Measurements from ENCODE around the gene DCK.

DCK gene

GRCh38 chr4:70956549-70957210 is 36.8 kb upstream of the DCK start:
- Histone ChIP-seq H3K79me2 (ENCODE audit: low read length) (no peaks in the 10 kb centered on the region), H3K9me3 (replicated peaks; ENCODE audit: insufficient read depth, low read length) (no peaks in the 10 kb centered on the region), H4K20me1 (ENCODE audit: insufficient read depth, low read length) (no peaks in the 10 kb centered on the region), H3K27ac (ENCODE audit: low read length) (no peak overlapping the region), H3K9me2 (replicated peaks; ENCODE audit: insufficient read depth, low read length) (no peaks in the 10 kb centered on the region), H3K4me2 (ENCODE audit: low read depth, low read length) (no peak overlapping the region), H3K36me3 (replicated peaks; ENCODE audit: insufficient read depth, low read length) (no peaks in the 10 kb centered on the region), H3K4me1 (ENCODE audit: low read length) (no peaks in the 10 kb centered on the region), H3F3A (ENCODE audit: insufficient read depth, low read length) (no peaks in the 10 kb centered on the region), H3K4me3 (ENCODE audit: low read length) (no peak overlapping the region), H2AFZ (ENCODE audit: low read length) (no peak overlapping the region), H3K27me3 (replicated peaks; ENCODE audit: insufficient read depth, low read length) (no peaks in the 10 kb centered on the region), H3K9ac (ENCODE audit: low read length) (no peak overlapping the region)
- DNase-seq = no peak
- no peak for TF ChIP-seq EZH2 (optimal IDR thresholded peaks at IDR 0.05; ENCODE audit: low read depth, low read length)
- TF ChIP-seq EZH2phosphoT487 (IDR thresholded peaks at IDR 0.05; ENCODE audit: low read length) = no peak
- TF ChIP-seq, protein P1, sequence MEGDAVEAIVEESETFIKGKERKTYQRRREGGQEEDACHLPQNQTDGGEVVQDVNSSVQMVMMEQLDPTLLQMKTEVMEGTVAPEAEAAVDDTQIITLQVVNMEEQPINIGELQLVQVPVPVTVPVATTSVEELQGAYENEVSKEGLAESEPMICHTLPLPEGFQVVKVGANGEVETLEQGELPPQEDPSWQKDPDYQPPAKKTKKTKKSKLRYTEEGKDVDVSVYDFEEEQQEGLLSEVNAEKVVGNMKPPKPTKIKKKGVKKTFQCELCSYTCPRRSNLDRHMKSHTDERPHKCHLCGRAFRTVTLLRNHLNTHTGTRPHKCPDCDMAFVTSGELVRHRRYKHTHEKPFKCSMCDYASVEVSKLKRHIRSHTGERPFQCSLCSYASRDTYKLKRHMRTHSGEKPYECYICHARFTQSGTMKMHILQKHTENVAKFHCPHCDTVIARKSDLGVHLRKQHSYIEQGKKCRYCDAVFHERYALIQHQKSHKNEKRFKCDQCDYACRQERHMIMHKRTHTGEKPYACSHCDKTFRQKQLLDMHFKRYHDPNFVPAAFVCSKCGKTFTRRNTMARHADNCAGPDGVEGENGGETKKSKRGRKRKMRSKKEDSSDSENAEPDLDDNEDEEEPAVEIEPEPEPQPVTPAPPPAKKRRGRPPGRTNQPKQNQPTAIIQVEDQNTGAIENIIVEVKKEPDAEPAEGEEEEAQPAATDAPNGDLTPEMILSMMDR (IDR thresholded peaks at IDR 0.05; ENCODE audit: low read length) = no peak

DNA sequence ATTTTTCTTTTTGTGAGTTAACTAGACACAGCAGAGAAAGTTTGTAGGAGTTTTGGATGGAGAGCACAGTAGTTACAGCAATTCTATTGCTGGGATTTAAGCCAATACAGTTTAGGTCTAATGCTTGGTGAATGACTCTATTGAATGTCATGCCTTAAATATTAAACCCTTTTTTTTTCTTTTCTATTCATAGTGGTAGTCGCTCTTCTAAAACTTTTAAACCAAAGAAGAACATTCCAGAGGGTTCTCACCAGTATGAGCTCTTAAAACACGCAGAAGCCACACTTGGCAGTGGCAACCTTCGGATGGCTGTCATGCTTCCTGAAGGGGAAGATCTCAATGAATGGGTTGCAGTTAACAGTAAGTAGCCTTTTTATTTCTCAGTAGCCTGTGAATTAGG is 34.8 kb upstream of the DCK start:
- Histone ChIP-seq H2AFZ (ENCODE audit: low read length) (no peak overlapping the region), H4K20me1 (ENCODE audit: insufficient read depth, low read length) (no peaks in the 10 kb centered on the region), H3K9ac (ENCODE audit: low read length) (no peak overlapping the region), H3K36me3 (replicated peaks; ENCODE audit: insufficient read depth, low read length) (no peaks in the 10 kb centered on the region), H3K9me3 (replicated peaks; ENCODE audit: insufficient read depth, low read length) (no peaks in the 10 kb centered on the region), H3K4me2 (ENCODE audit: low read depth, low read length) (no peak overlapping the region), H3K9me2 (replicated peaks; ENCODE audit: insufficient read depth, low read length) (no peaks in the 10 kb centered on the region), H3K4me1 (ENCODE audit: low read length) (no peaks in the 10 kb centered on the region), H3F3A (ENCODE audit: insufficient read depth, low read length) (no peaks in the 10 kb centered on the region), H3K4me3 (ENCODE audit: low read length) (no peak overlapping the region), H3K79me2 (ENCODE audit: low read length) (no peaks in the 10 kb centered on the region), H3K27ac (ENCODE audit: low read length) (no peak overlapping the region), H3K27me3 (replicated peaks; ENCODE audit: insufficient read depth, low read length) (no peaks in the 10 kb centered on the region)
- TF ChIP-seq, protein P1 (IDR thresholded peaks at IDR 0.05; ENCODE audit: low read length) = no peak
- no peak for TF ChIP-seq EZH2 (optimal IDR thresholded peaks at IDR 0.05; ENCODE audit: low read depth, low read length)
- no peak for TF ChIP-seq EZH2phosphoT487 (IDR thresholded peaks at IDR 0.05; ENCODE audit: low read length)
- DNase-seq = no peak

- Histone ChIP-seq H4K20me1 (ENCODE audit: insufficient read depth, low read length) (no peaks in the 10 kb centered on the region), H3F3A (ENCODE audit: insufficient read depth, low read length) (no peaks in the 10 kb centered on the region), H3K9ac (ENCODE audit: low read length) (no peak overlapping the region), H3K36me3 (replicated peaks; ENCODE audit: insufficient read depth, low read length) (no peaks in the 10 kb centered on the region), H3K4me1 (ENCODE audit: low read length) (no peaks in the 10 kb centered on the region), H3K4me2 (ENCODE audit: low read depth, low read length) (no peak overlapping the region), H2AFZ (ENCODE audit: low read length) (no peak overlapping the region), H3K4me3 (ENCODE audit: low read length) (no peak overlapping the region), H3K79me2 (ENCODE audit: low read length) (no peaks in the 10 kb centered on the region), H3K27me3 (replicated peaks; ENCODE audit: insufficient read depth, low read length) (no peaks in the 10 kb centered on the region), H3K27ac (ENCODE audit: low read length) (no peak overlapping the region), H3K9me2 (replicated peaks; ENCODE audit: insufficient read depth, low read length) (no peaks in the 10 kb centered on the region), H3K9me3 (replicated peaks; ENCODE audit: insufficient read depth, low read length) (no peaks in the 10 kb centered on the region)
- TF ChIP-seq EZH2 (optimal IDR thresholded peaks at IDR 0.05; ENCODE audit: low read depth, low read length) = no peak
- TF ChIP-seq, protein P1 (IDR thresholded peaks at IDR 0.05; ENCODE audit: low read length) = no peak
- no peak for TF ChIP-seq EZH2phosphoT487 (IDR thresholded peaks at IDR 0.05; ENCODE audit: low read length)
- no peak for DNase-seq
These were observed 24.4 kb upstream of the DCK start for GRCh38 chr4:70969076-70969475.

Data from MM.1S (cell line).